ENCODE results near the gene POU3F3. TPM values are rescaled to one million over a fixed set of nuclear protein-coding genes. Genes with fewer than 3 reads are reported as not detected.

POU3F3 gene
- total RNA-seq, 2 experiments from 2014 or later, result 2.7 to 3.1 TPM

GRCh38 chr2:104831742-104832141 is 22.2 kb upstream of the POU3F3 start:
- H3K79me2 ChIP-seq (ENCODE audit: insufficient read depth, low read depth, low read length), result no peaks in the 10 kb centered on the region
- H4K20me1 ChIP-seq (ENCODE audit: insufficient read depth, low read length), result no peaks in the 10 kb centered on the region
- POLR2A ChIA-PET, result no interaction called here
- H2AFZ ChIP-seq (ENCODE audit: low read length), result no peak overlapping the region
- intact Hi-C loops (cut with micrococcal nuclease; ENCODE audit: unreplicated experiment), result no loop called here
- BruUV-seq (replicated peaks), result no TSS peak
- H3K4me3 ChIP-seq (ENCODE audit: low read depth, low read length, poor library complexity, severe bottlenecking), result no peak overlapping the region
- H3K27ac ChIP-seq (ENCODE audit: low read depth, low read length, poor library complexity, severe bottlenecking), result no peak overlapping the region
- H3K36me3 ChIP-seq (ENCODE audit: insufficient read depth, low read length), result no peaks in the 10 kb centered on the region
- H3K4me2 ChIP-seq (ENCODE audit: low read length), result no peak overlapping the region
- TF ChIP-seq EZH2phosphoT487 (IDR thresholded peaks at IDR 0.05; ENCODE audit: borderline replicate concordance, low read depth, low read length) (no peak), CTCF (conservative IDR thresholded peaks at IDR 0.05; ENCODE audit: low read length) (no peak)
- DNase-seq (ENCODE audit: low spot score), result no peak
- H3K9me2 ChIP-seq (ENCODE audit: insufficient read depth, low read length), result no peaks in the 10 kb centered on the region
- CTCF ChIA-PET (ENCODE audit: unreplicated experiment), result no interaction called here
- H3K9me3 ChIP-seq (ENCODE audit: low read length), result no peaks in the 10 kb centered on the region
- no peaks in the 10 kb centered on the region for H3K4me1 ChIP-seq (ENCODE audit: insufficient read depth, low read length, poor library complexity, severe bottlenecking)

- intact Hi-C loops (cut with micrococcal nuclease; ENCODE audit: unreplicated experiment), result no loop called here
- DNase-seq (ENCODE audit: low spot score), result no peak
- H4K20me1 ChIP-seq (ENCODE audit: insufficient read depth, low read length), result no peaks in the 10 kb centered on the region
- CTCF ChIA-PET (ENCODE audit: unreplicated experiment), result no interaction called here
- TF ChIP-seq EZH2phosphoT487 (IDR thresholded peaks at IDR 0.05; ENCODE audit: borderline replicate concordance, low read depth, low read length) (no peak), CTCF (conservative IDR thresholded peaks at IDR 0.05; ENCODE audit: low read length) (no peak)
- H3K36me3 ChIP-seq (ENCODE audit: insufficient read depth, low read length), result no peaks in the 10 kb centered on the region
- BruUV-seq (replicated peaks), result no TSS peak
- no peaks in the 10 kb centered on the region for H3K79me2 ChIP-seq (ENCODE audit: insufficient read depth, low read depth, low read length)
- POLR2A ChIA-PET, result interaction anchor here (0.8 to 1.5 kb wide), 2 partner anchors 15 to 80 kb away, joined by 3 read pairs; no protein-coding TSS in a partner anchor
- H3K9me3 ChIP-seq (ENCODE audit: low read length), result no peaks in the 10 kb centered on the region
- H2AFZ ChIP-seq (ENCODE audit: low read length), result no peak overlapping the region
- H3K4me2 ChIP-seq (ENCODE audit: low read length), result no peak overlapping the region
- H3K9me2 ChIP-seq (ENCODE audit: insufficient read depth, low read length), result no peaks in the 10 kb centered on the region
- no peak overlapping the region for H3K27ac ChIP-seq (ENCODE audit: low read depth, low read length, poor library complexity, severe bottlenecking)
- no peak overlapping the region for H3K4me3 ChIP-seq (ENCODE audit: low read depth, low read length, poor library complexity, severe bottlenecking)
- no peaks in the 10 kb centered on the region for H3K4me1 ChIP-seq (ENCODE audit: insufficient read depth, low read length, poor library complexity, severe bottlenecking)
These were observed 19.3 kb upstream of the POU3F3 start for GRCh38 chr2:104834431-104835153.

- no peak for DNase-seq (ENCODE audit: low spot score)
- no peaks in the 10 kb centered on the region for H3K36me3 ChIP-seq (ENCODE audit: insufficient read depth, low read length)
- H3K4me2 ChIP-seq (ENCODE audit: low read length), result no peak overlapping the region
- no peaks in the 10 kb centered on the region for H3K79me2 ChIP-seq (ENCODE audit: insufficient read depth, low read depth, low read length)
- intact Hi-C loops (cut with micrococcal nuclease; ENCODE audit: unreplicated experiment), result no loop called here
- H2AFZ ChIP-seq (ENCODE audit: low read length), result no peak overlapping the region
- no peak overlapping the region for H3K27ac ChIP-seq (ENCODE audit: low read depth, low read length, poor library complexity, severe bottlenecking)
- H3K9me3 ChIP-seq (ENCODE audit: low read length), result no peaks in the 10 kb centered on the region
- no peaks in the 10 kb centered on the region for H3K9me2 ChIP-seq (ENCODE audit: insufficient read depth, low read length)
- no peak overlapping the region for H3K4me3 ChIP-seq (ENCODE audit: low read depth, low read length, poor library complexity, severe bottlenecking)
- no TSS peak for BruUV-seq (replicated peaks)
- TF ChIP-seq CTCF (conservative IDR thresholded peaks at IDR 0.05; ENCODE audit: low read length) (no peak), EZH2phosphoT487 (IDR thresholded peaks at IDR 0.05; ENCODE audit: borderline replicate concordance, low read depth, low read length) (no peak)
- ChIA-PET CTCF (ENCODE audit: unreplicated experiment) (interaction anchor here (0.6 kb wide), 1 partner anchor 53 kb away, joined by 3 read pairs; no protein-coding TSS in a partner anchor), POLR2A (interaction anchor here (1.0 to 1.5 kb wide), 3 partner anchors 8 to 15 kb away, joined by 3 to 5 read pairs (median 3); no protein-coding TSS in a partner anchor)
- H3K4me1 ChIP-seq (ENCODE audit: insufficient read depth, low read length, poor library complexity, severe bottlenecking), result no peaks in the 10 kb centered on the region
- no peaks in the 10 kb centered on the region for H4K20me1 ChIP-seq (ENCODE audit: insufficient read depth, low read length)
These were observed 17.6 kb upstream of the POU3F3 start for GRCh38 chr2:104836265-104836664.
